Lower leg skin (tissue), 3 donors: ENCODE results near the gene VAV2.

Source experiments
- CTCF ChIP-seq, 3 donors: fragments of 450-650 bp; IDR thresholded peaks; one replicate each; pipeline ENCODE4 v1.5.1; 2016; ENCODE audit warnings: antibody characterized with exemption in 3 of 3, mild to moderate bottlenecking in 3 of 3, moderate library complexity in 2 of 3
- POLR2A ChIP-seq, 2 donors: fragments of 450-650 bp; IDR thresholded peaks; one replicate each; pipeline ENCODE4 v1.6.1; 2016 to 2017; ENCODE audit warnings: antibody characterized with exemption in 2 of 2, mild to moderate bottlenecking in 1 of 2, moderate library complexity in 1 of 2

GRCh38 chr9:133878402-133878801, 113.7 kb downstream of the VAV2 start:
- TF ChIP-seq POLR2A (IDR thresholded peaks at IDR 0.05): no peak
- TF ChIP-seq CTCF (IDR thresholded peaks at IDR 0.05): no peak
